ENCODE results near the gene ADCY9.
"Not testable (repeated sequence)": the region's sequence is repeated elsewhere in the genome, so short reads cannot be mapped to it uniquely, and the experiment has no call there.

The ADCY9 gene

DNA sequence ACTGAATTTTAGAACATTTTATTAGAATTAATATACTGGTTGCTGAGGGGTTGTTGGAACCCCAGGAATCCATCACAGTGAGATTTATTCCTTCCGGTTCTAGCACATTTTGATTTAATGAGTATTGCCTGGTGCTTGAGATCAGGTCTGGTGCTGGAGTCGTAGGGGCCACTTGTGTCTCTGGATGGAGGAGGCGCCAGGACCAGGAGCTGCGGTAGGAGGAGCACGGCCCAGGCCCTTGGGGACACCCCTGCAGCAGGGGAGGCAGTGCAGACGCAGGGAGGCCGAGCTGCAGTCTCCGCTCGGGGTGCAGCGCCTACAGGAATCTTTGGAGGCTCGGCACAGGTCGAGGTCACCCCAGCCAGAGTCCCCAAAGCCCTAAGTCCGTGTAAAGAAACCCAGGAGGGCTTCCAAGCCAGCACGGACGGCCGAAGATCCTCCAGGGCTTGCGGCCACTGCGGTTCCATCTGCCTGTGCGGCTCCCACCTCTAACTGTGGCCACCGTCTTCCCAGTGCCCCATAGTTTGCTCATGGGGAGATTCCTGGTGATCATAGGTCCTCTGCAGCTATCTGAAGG lies 169.6 kb downstream of the ADCY9 start:
- no peak for DNase-seq

DNA sequence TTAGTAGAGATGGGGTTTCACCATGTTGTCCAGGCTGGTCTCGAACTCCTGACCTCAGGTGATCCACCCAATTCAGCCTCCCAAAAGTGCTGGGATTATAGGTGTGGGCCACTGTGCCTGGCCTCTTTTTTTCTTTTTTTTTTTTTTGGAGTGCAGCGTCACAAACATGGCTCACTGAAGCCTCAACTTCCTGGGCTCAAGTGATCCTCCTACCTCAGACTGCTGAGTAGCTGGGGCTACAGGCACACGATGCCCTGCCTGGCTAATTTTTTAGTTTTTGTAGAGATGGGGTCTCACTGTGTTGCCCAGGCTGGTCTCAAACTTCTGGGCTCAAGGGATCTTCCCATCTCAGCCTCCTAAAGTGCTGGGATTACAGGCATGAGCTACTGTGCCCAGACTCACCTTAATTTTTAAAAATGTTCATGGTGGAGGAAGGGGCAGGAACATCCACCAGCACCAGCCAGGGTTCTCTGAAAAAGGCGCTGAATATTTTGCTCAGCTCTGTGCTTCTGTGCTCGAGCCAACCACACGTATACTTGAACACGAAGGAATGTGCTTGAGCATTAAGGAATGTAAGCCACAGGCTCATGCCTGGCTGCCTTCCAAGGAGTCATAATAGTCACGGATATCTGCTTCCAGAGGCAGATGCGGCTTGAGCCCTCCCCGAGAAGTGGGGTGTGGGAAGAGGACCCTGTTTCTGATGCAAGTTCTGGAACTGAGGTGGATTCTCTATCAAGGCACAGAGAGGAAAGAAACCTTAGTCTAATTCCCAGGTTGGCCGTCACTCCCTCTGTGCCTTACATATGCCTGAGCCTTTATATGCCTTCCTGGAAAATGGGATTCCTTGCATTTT lies 170.3 kb downstream of the ADCY9 start:
- DNase-seq = no peak

GRCh38 chr16:3944457-3944856 lies 171.8 kb downstream of the ADCY9 start:
- not testable (repeated sequence) for DNase-seq

DNA sequence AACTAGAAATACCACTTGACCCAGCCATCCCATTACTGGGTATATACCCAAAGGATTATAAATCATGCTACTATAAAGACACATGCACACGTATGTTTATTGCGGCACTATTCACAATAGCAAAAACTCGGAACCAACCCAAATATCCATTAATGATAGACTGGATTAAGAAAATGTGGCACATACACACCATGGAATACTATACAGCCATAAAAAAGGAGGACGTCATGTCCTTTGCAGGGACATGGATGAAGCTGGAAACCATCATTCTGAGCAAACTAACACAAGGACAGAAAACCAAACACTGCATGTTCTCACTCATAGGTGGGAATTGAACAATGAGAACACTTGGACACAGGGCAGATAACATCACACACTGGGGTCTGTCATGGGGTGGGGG lies 174.1 kb downstream of the ADCY9 start:
- DNase-seq = not testable (repeated sequence)

GRCh38 chr16:3938843-3939624 lies 177.2 kb downstream of the ADCY9 start:
- peak; percentile 66 for DNase-seq

DNA sequence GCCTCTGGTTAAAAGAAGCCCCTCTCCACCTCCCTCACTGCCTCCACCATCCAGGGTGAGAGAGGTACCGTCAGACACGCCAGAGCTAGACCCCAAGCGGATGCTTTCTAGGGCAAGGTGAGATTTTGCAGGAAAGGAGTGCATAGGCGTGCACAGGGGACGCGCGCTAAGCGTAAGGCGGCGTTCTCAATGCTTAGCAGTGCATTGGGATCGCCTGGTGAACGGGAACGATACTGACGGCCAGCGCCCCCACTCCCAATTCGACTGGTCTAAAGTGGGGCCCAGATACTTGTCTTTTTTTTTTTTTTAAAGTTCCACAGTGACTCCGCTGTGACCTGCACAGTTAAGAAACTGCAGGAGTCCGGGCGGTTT lies 177.8 kb downstream of the ADCY9 start:
- DNase-seq = no peak

DNA sequence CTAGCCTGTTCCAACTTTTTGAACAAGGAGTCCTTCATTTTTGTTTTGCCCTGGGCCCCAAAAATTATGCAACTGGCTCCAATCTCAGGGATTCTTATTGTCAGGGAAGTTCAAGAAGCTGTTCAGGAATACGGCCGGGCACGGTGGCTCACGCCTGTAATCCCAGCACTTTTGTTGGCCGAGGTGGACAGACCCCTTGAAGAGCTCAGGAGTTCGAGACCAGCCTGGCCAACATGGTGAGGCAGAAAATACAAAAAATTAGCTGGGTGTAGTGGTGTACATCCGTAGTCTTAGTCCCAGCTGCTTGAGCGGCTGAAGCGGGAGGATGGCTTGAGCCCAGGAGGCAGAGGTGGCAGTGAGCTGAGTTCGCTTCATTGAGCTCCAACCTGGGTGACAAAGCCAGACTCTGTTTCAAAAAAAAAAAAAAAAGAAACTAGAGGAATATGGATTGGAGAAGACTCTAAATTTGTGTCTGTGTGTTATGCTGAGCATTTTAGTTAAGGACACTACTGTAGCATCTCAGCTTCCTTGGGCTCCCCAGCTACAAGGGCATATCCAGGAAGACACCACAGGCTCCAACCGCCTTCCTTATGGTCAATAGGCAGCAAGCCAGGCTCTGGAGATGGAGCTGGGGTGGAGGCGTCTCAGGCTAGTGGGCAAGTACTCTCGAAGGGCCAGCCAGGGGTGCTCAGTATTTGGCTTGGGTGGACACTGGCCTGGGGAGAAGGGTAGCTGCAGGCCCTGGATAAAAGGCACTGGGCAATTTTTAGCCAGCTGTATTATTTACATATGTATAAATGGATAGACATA lies 179.0 kb downstream of the ADCY9 start:
- DNase-seq = no peak

DNA sequence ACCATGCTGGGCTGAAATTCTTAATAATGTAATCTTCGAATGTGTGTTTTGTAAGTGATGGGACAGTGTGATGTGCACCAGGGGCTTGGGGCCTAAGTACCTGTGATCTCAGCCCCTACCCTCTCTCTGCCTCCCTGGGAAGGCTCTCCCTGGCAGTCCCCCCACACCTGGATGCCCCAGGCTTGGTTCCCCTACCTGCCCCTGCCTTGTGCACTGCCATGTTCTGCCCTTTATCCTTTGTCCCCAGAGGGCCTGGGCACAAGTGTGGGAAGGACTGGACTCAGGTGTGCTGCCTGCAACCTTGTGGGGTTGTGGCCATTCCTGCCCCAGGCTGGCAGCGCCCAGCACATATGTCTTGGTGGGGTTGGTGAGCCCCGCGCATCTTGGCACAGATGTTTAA lies 180.3 kb downstream of the ADCY9 start:
- DNase-seq = no peak

- DNase-seq = no peak
Observed at GRCh38 chr16:3934491-3935181, 181.6 kb downstream of the ADCY9 start.

DNA sequence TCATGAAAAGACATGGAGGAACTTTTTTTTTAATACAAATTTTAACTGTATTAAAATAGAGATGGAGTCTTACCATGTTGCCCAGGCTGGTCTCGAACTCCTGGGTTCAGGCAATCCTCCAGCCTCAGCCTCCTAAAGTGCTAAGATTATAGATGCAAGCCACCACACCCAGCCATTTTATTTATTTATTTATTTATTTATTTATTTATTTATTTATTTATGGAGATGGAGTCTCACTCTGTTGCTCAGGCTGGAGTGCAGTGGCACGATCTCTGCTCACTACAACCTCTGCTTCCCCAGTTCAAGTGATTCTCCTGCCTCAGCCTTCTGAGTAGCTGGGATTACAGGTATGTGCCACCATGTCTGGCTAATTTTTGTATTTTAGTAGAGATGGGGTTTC lies 189.1 kb downstream of the ADCY9 start:
- DNase-seq = not testable (repeated sequence)

DNA sequence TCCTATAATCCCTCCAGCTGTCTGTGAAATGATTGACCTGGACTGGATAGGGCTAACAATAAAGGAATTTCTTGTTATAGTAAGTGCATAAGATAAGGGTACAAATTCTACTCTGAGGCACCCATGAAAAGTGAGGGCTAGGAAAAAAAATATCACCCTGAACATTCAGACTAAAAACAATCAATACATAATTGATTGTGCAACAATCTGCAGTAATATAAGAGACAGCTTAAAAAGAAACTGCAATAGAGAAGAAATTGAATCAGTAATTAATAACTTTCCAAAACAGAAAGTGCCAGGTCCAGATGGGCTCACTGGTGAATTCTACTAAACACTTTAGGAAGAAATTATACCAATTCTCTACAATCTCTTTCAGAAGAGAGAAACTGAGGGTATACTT lies 191.5 kb downstream of the ADCY9 start:
- DNase-seq = no peak

DNA sequence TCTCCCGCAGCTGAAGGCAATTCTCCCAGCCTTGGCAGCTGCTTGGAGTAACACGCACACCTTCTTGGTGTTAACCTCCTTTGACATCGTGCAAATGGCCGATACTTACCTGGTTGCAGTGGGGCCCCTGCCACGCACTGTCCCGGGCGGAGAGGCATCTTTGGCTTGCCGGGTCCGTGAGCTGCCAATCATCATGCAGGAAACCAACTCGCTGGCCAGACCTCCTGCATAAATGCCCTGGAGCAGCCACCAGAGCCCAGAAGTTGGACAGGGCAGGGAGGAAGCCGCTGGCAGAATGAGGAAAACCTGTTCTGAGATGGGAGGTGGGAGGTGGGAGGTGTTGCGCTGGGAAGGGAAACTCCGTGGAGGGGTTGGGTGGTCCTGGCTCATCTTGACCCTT lies 194.0 kb downstream of the ADCY9 start:
- no peak for DNase-seq

DNA sequence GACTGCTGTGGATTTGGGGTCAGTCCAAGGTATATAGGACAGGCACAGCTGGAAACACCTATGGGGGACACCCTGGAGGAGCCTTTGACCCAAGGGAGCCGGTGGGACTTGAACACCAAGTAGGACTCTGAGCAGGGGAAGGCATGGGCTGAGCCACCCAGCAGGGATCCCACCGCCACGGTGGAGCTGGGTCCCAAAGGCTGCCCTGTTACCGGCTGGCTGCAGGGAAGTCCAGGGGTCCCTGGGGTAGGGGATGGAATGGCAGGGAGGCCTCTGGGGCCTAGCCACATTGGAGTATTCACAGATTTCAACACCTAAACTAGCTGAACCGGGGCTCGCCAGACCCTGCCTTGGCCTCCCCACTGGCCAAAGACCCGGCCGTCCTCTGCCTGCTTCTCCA lies 196.0 kb downstream of the ADCY9 start:
- DNase-seq = no peak

DNA sequence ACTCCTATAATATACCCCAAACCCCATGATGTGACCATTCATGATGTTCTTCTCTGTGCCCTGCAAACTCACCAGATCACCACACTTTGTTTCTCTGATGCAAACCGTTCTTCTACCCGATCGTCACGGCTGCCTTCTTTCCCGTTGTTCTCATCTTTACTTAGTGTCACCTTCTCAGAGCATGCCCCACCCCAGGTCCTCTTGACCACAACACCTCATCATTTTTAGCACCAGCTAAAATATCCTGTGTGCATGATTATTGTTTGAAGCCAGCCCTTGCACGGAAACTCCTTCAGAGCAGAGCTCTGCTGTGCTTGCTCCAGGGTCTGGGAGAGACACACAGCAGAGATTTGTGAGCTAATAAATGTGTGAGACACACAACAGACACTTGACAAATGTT lies 196.8 kb downstream of the ADCY9 start:
- no peak for DNase-seq

DNA sequence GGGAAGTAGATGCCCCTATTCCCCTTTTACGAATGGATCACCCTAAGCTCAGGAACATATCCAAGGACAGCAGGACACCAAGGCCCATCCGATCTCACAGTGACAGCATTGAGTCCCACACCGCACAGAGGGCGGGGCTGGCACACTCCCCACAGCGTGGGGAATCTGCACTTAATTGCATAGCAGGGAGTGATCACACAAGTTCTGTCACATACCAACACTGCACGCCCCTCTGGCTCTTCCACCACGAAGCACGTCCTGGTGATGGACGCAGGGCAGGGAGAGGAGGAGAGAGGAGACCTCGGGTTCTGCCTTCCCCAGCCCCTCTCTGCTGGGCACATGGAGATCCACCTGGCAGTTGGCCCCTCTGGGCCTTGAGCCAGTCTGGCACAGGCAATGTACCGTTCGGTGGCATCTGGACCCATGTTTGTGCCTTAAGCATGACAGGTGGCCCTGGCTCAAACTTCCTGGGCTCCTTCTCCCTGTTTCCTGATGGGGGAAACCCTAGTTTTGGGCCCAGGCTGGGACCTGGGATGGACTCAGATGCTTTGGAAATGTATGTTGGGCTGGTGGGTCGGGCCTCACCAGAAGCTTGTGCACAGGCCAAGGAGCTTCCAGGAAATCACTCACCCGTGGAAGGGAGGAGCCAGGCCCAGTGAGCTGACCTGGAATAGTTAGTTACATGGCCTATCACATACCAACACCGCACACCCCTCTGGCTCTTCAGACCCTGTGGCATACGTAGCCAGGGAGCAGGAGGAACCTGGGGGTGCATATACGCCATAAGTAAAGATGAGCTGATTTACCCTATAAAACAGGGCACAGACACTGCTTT lies 200.6 kb downstream of the ADCY9 start:
- no peak for DNase-seq

DNA sequence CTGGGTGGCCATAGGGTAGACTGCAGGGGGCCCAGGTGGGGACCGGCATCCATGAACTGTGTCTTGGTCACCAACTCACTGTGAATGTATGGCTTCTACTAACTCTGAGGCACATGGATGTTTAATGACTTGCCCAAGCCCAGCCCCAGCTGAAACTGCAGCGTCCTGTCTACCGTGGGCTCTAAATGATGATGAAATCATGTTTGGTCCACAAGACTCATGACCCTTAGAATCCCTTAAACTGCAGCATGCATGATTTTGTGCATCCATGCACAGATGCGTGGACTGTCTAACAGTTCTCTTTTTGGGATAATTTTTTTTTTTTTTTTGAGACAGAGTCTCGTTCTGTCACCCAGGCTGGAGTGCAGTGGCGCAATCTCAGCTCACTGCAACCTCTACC lies 203.3 kb downstream of the ADCY9 start:
- DNase-seq = no peak
